LNCAP (cell line): Measurements from ENCODE around the gene AKIP1.

Experiments
- TF ChIP-seq, protein P1 (sequence below): fragments of 450-650 bp; IDR thresholded peaks from 2 replicates; pipeline ENCODE4 v1.5.1; 2017; ENCODE audit warnings: mild to moderate bottlenecking

AKIP1 gene

DNA sequence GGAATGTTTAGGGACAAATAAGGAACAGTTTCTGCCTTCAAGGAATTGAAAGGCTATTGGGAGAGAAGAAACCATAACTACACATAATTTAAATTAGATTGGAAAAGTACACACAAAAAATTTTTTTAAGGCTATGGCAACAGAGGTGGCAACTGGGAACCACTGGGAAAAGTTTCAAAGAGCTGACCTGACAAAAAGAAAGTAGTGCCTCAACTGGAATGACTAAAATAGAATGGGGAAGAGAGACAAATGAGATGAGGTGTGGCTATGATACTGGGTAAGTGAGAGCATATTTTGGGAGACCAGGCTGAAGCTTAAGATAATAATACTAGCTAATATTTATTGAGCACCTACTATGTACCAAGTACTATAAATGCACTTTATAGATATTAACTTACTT lies 2.9 kb upstream of the AKIP1 start:
- TF ChIP-seq, protein P1, sequence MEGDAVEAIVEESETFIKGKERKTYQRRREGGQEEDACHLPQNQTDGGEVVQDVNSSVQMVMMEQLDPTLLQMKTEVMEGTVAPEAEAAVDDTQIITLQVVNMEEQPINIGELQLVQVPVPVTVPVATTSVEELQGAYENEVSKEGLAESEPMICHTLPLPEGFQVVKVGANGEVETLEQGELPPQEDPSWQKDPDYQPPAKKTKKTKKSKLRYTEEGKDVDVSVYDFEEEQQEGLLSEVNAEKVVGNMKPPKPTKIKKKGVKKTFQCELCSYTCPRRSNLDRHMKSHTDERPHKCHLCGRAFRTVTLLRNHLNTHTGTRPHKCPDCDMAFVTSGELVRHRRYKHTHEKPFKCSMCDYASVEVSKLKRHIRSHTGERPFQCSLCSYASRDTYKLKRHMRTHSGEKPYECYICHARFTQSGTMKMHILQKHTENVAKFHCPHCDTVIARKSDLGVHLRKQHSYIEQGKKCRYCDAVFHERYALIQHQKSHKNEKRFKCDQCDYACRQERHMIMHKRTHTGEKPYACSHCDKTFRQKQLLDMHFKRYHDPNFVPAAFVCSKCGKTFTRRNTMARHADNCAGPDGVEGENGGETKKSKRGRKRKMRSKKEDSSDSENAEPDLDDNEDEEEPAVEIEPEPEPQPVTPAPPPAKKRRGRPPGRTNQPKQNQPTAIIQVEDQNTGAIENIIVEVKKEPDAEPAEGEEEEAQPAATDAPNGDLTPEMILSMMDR, result no peak

DNA sequence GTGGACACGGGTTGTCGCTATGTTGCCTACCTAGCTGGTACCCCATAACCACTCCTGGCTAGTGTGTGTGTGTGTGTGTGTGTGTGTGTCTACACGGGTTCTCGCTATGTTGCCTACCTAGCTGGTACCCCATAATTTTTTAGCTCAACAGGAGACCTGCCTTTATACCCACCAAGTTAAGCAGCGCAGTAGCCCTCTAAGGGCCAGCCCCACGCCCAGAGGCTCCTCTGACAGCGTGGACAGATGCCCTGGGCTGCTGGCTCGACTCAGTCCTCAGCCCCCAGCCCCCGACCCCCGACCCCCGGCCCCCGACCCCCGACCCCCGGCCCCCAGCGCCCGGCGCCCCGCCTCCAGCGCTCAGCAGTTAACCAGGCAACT lies 351 bp upstream of the AKIP1 start:
- TF ChIP-seq, protein P1, result no peak

DNA sequence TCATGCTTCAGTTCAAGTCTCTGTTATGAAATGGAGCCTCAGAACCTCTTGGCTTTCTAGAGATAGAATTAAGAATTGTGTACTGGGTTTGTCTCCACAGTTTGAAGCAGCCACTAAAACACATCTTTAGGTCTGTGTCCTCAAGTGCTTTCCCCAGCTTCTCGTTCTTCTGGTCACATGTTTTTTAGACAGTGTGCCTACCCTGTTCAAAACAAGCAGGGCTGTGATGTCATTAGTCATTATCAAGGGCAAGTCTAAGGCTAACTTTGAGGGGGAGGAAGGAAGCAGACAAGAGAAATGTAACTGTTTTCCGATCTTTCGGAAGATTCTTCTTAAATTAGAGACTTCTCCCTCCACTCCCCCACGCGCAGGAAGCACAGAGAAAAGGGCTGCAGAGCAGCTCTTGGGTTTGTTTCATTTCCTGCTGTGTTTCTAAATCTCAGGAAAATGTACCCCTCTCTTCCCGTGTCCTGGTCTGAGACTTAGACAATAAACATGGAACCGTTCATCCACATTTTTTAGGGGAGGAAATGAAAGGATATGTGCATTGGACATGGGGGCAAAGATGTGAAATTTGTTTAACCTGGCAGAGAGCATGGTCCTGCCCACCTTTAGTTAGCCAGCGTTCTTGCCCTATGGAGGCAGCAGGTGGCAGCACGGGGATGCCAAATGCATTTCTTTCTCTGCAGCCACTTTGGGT lies 3.1 kb downstream of the AKIP1 start:
- TF ChIP-seq, protein P1, result peak; percentile 75

DNA sequence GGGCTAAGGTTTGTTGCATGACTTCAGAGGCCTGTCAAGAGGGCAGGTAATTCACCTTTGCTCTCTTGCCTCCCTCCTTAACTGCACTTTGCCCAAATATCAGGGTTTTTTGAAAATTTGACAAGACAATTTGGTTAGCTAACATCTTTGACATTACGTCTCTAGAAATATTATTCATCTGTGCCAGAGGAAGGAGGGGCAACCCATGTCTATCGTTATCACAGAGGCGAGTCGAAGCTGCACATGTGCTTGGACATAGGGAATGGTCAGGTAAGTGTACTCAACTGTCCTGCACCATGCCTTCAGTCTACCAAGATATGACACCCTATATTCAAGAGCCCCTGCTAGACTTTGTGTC lies 3.7 kb downstream of the AKIP1 start:
- TF ChIP-seq, protein P1, result no peak

DNA sequence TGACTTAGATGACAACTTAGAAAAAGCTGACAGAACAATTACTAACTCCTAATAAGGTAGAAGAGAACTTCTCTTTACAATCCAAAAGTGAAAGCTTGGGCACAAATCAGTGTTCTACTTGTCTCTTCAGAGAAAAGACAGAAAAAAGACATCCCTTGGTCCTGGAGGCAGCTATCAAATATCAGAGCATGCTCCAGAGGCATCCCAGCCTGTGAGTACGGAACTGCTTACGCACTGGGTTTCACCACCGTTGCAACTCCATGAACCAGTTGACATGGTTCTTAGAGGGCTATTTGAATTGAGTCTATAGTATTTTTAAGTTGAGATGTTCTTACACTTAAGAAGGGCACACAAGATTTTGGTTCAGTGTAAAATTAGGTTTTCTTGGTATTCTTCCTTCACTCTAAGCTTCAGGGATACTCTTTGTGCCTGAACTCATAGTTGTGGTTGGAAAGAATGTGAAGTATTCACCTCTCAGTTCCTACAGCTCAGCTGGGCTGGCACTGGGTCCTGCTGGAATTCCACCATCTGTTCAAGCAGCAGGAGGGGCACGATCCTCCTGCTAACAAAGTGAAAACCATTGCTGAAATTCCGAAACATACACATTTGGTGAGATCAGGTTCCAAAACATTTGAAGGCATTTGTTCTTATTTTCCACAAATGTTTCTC lies 6.3 kb downstream of the AKIP1 start:
- TF ChIP-seq, protein P1, result no peak

DNA sequence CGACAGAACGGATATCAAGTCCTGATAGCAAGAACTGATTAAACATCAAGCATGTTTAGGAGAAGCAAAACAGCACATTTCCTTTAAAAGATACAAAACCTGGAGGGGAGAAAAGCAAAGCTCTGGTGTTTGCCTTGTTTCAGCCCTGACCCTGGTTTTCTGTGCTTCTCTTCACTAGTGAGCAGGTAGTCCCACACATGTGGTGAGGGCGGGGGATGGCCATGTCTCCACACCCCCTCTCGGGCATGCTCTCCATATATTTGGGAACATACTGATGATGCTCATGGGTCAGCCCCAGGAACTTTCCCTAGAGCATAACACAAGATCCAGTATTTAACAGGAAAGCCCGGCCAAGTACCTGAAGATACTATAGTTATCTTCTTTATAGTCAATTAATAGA lies 11.7 kb downstream of the AKIP1 start:
- TF ChIP-seq, protein P1, result no peak

DNA sequence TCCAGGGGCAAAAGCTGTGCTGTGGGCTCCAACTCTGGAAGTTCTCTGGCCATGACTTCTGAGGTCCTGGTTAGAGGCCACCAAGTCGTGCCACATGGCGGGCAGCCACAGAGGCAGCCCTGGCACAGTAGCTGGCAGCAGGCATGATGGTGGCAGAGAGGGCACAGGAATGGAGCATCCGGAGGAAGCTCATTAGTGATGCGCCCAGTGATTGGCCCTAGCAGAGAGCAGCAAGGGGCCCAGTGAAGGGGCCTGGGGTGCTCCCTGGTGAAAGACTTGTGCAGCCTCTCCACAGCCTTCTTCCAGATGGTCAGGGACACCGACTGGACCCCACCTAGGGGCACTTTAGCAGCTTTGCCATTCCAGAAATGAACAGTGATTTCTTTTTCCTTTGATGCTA lies 14.7 kb downstream of the AKIP1 start:
- TF ChIP-seq, protein P1, result no peak
